H9 (cell line): ENCODE results near the gene TAS2R50. TPM values are rescaled to one million over a fixed set of nuclear protein-coding genes. Genes with fewer than 3 reads are reported as not detected.

Experiments
- DNase-seq: peaks from one replicate; pipeline ENCODE4 v3.0.0-alpha.2; 2017
- H2AFZ ChIP-seq: one replicate; pipeline ENCODE4 v1.6.1; 2013; ENCODE audit warnings: mild to moderate bottlenecking, low read length, control low read depth, moderate library complexity
- H2AK5ac ChIP-seq: 2 replicates; pipeline ENCODE4 v1.6.1; 2013; ENCODE audit warnings: low read length, control low read depth, mixed read lengths; ENCODE audit not compliant: insufficient read length
- H2BK120ac ChIP-seq: one replicate; pipeline ENCODE4 v1.6.1; 2013; ENCODE audit warnings: low read depth, mild to moderate bottlenecking, low read length, control low read depth, inconsistent platforms; ENCODE audit not compliant: poor library complexity, severe bottlenecking
- H2BK12ac ChIP-seq: 2 replicates; pipeline ENCODE4 v1.6.1; 2013; ENCODE audit warnings: low read length, control low read depth, mixed read lengths, low read depth; ENCODE audit not compliant: insufficient read length
- H2BK15ac ChIP-seq: 2 replicates; pipeline ENCODE4 v1.6.1; 2013; ENCODE audit warnings: low read depth, low read length, control low read depth
- H2BK20ac ChIP-seq: one replicate; pipeline ENCODE4 v1.6.1; 2013; ENCODE audit warnings: low read depth, mild to moderate bottlenecking, low read length, control low read depth, inconsistent platforms; ENCODE audit not compliant: poor library complexity, severe bottlenecking
- H2BK5ac ChIP-seq: 2 replicates; pipeline ENCODE4 v1.6.1; 2013; ENCODE audit warnings: low read length, control low read depth, mixed read lengths; ENCODE audit not compliant: insufficient read length
- H3K14ac ChIP-seq: 2 replicates; pipeline ENCODE4 v1.6.1; 2013; ENCODE audit warnings: low read length, control low read depth; ENCODE audit not compliant: insufficient read depth
- H3K18ac ChIP-seq: 2 replicates; pipeline ENCODE4 v1.6.1; 2013; ENCODE audit warnings: low read depth, mild to moderate bottlenecking, mixed read lengths, low read length, control low read depth; ENCODE audit not compliant: insufficient read length
- H3K23ac ChIP-seq: 2 replicates; pipeline ENCODE4 v1.6.1; 2013; ENCODE audit warnings: low read length, control low read depth, mixed read lengths, low read depth; ENCODE audit not compliant: insufficient read length
- H3K23me2 ChIP-seq: 2 replicates; pipeline ENCODE4 v1.6.1; 2013; ENCODE audit warnings: low read depth, mild to moderate bottlenecking, mixed read lengths, low read length, control low read depth; ENCODE audit not compliant: insufficient read length, poor library complexity, severe bottlenecking
- H3K27ac ChIP-seq: 2 replicates; pipeline ENCODE4 v1.5.1; 2013; ENCODE audit warnings: low read length, control low read depth, mixed read lengths, low read depth; ENCODE audit not compliant: insufficient read length
- H3K27me3 ChIP-seq: 2 replicates; pipeline ENCODE4 v1.6.1; 2013; ENCODE audit warnings: low read length, control low read depth, inconsistent platforms; ENCODE audit not compliant: insufficient read depth
- H3K4ac ChIP-seq: 2 replicates; pipeline ENCODE4 v1.6.1; 2013; ENCODE audit warnings: low read depth, mild to moderate bottlenecking, control low read depth, inconsistent platforms, low read length, moderate library complexity
- H3K4me1 ChIP-seq: 2 replicates; pipeline ENCODE4 v1.6.1; 2013; ENCODE audit warnings: low read length, control low read depth, inconsistent platforms; ENCODE audit not compliant: insufficient read depth
- H3K4me2 ChIP-seq: 2 replicates; pipeline ENCODE4 v1.6.1; 2013; ENCODE audit warnings: low read length, control low read depth, mixed read lengths; ENCODE audit not compliant: insufficient read length, insufficient read depth
- H3K56ac ChIP-seq: 2 replicates; pipeline ENCODE4 v1.6.1; 2013; ENCODE audit warnings: low read depth, mild to moderate bottlenecking, mixed read lengths, low read length, control low read depth; ENCODE audit not compliant: insufficient read length
- H3K79me1 ChIP-seq: 2 replicates; pipeline ENCODE4 v1.6.1; 2013; ENCODE audit warnings: low read depth, mild to moderate bottlenecking, moderate library complexity, low read length, control low read depth, inconsistent platforms; ENCODE audit not compliant: insufficient read depth, poor library complexity, severe bottlenecking
- H3K79me2 ChIP-seq: 2 replicates; pipeline ENCODE4 v1.6.1; 2013; ENCODE audit warnings: low read length, control low read depth, inconsistent platforms; ENCODE audit not compliant: insufficient read depth
- H3K9ac ChIP-seq: 2 replicates; pipeline ENCODE4 v1.6.1; 2013; ENCODE audit warnings: low read length, control low read depth, mixed read lengths; ENCODE audit not compliant: insufficient read length; ENCODE audit errors: extremely low read depth
- H3K9me3 ChIP-seq: one replicate; pipeline ENCODE4 v1.6.1; 2013; ENCODE audit warnings: low read depth, low read length, inconsistent platforms; ENCODE audit not compliant: control insufficient read depth
- H3T11ph ChIP-seq: one replicate; pipeline ENCODE4 v1.6.1; 2013; ENCODE audit warnings: mild to moderate bottlenecking, low read length, control low read depth, inconsistent platforms
- H4K20me1 ChIP-seq: one replicate; pipeline ENCODE4 v1.6.1; 2013; ENCODE audit not compliant: control insufficient read depth, insufficient read length, insufficient read depth
- H4K5ac ChIP-seq: 2 replicates; pipeline ENCODE4 v1.6.1; 2013; ENCODE audit warnings: low read depth, mild to moderate bottlenecking, mixed read lengths, low read length, control low read depth; ENCODE audit not compliant: insufficient read length
- H4K8ac ChIP-seq: replicated peaks from 2 replicates; pipeline ENCODE4 v1.6.1; 2013; ENCODE audit warnings: low read length, control low read depth, mixed read lengths, low read depth; ENCODE audit not compliant: insufficient read length
- H4K91ac ChIP-seq: 2 replicates; pipeline ENCODE4 v1.6.1; 2013; ENCODE audit warnings: low read depth, mild to moderate bottlenecking, moderate library complexity, mixed read lengths, low read length, control low read depth; ENCODE audit not compliant: insufficient read length
- H3K27ac Mint-ChIP-seq, 3 experiments: 2 replicates in 2 of 3; 3 replicates in 1 of 3; pipeline ENCODE4 v1.8.0; 2020 to 2021; ENCODE audit warnings: mixed read lengths in 3 of 3, mild to moderate bottlenecking in 1 of 3, moderate library complexity in 1 of 3
- H3K27me3 Mint-ChIP-seq: 2 replicates; pipeline ENCODE4 v1.8.0; 2021; ENCODE audit warnings: low read depth, mild to moderate bottlenecking, moderate library complexity, mixed read lengths
- H3K36me3 Mint-ChIP-seq, 3 experiments: 2 replicates in 2 of 3; 3 replicates in 1 of 3; pipeline ENCODE4 v1.8.0; 2020 to 2021; ENCODE audit warnings: low read depth in 3 of 3, mixed read lengths in 3 of 3; ENCODE audit not compliant: insufficient read depth in 1 of 3
- H3K4me1 Mint-ChIP-seq, 2 experiments: 2 replicates each; pipeline ENCODE4 v1.8.0; 2020; ENCODE audit warnings: mixed read lengths in 2 of 2
- H3K4me3 Mint-ChIP-seq, 2 experiments: 2 replicates in 1 of 2; 3 replicates in 1 of 2; pipeline ENCODE4 v1.8.0; 2020 to 2021; ENCODE audit warnings: mild to moderate bottlenecking in 2 of 2, mixed read lengths in 2 of 2, moderate library complexity in 1 of 2
- H3K9me3 Mint-ChIP-seq, 2 experiments: 2 replicates in 1 of 2; 3 replicates in 1 of 2; pipeline ENCODE4 v1.8.0; 2020; ENCODE audit warnings: mild to moderate bottlenecking in 2 of 2, mixed read lengths in 2 of 2, moderate library complexity in 1 of 2
- WGBS: extraction: QIAGEN DNeasy Blood & Tissue Kit; methylation state at CpG from one replicate; pipeline ENCODE4 v1.1.7; 2013; ENCODE audit warnings: missing lambda C conversion rate, low lambda C conversion rate, mixed read lengths; ENCODE audit not compliant: insufficient read length; ENCODE audit errors: extremely low coverage; 5-methylcytosine and 5-hydroxymethylcytosine counted together
- total RNA-seq: library from RNA; stranded (reverse); gene quantifications from 2 replicates; pipeline ENCODE4 v1.2.1, GENCODE V29; 2021
- TF ChIP-seq, protein P1 (sequence below): fragments of 200-600 bp; sonication (generic); conservative IDR thresholded peaks from 3 replicates; pipeline ENCODE4 v1.8.0; 2021; ENCODE audit warnings: antibody characterized with exemption, mild to moderate bottlenecking

Gene TAS2R50
- total RNA-seq, 1 experiment from 2014 or later = 0.77 TPM

DNA sequence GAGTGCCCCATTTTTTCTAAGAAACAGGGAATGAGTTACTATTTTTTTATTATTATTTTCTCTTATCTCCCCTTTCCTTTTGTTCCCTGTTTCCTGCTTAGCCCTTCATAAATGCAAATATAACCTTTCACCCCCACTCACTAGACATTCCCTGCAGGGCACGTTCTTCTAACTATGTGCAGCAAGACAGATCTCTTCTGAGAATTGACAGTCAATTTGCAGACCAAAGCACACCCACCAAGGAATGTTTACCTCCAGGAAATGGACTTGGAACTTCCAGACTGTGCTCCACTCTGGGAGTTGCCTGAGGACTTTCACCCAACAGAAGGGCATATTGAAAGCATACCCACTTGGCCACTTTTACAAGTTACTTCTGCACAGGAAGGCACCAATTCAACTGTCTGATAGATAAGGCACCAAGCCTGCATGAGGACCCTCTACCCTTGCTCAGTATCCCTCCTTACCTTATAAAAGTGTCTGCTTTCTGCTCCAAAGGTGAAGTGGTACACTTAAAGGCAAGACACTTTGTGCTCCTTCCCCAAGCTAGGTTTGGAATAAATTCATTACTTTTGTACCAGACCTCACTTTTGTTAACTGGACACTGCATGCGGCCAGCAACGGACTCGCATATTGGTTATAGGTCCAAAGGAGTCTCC is 29.2 kb upstream of the TAS2R50 start:
- WGBS = no CpG with 5 or more reads among the region's 4 CpGs
- H3K27me3 ChIP-seq = no peaks in the 10 kb centered on the region

More for the DNA sequence above, 29.2 kb upstream of the TAS2R50 start:
- no peaks in the 10 kb centered on the region for H3K9me3 ChIP-seq
- no peaks in the 10 kb centered on the region for H3K23me2 ChIP-seq
- no peak overlapping the region for H4K91ac ChIP-seq
- H3K4me2 ChIP-seq = no peak overlapping the region
- no peak overlapping the region for H3K14ac ChIP-seq
- no peak overlapping the region for H3K18ac ChIP-seq
- H2AK5ac ChIP-seq = no peak overlapping the region
- no peak overlapping the region for H2BK20ac ChIP-seq
- no peaks in the 10 kb centered on the region for H4K20me1 ChIP-seq
- TF ChIP-seq, protein P1, sequence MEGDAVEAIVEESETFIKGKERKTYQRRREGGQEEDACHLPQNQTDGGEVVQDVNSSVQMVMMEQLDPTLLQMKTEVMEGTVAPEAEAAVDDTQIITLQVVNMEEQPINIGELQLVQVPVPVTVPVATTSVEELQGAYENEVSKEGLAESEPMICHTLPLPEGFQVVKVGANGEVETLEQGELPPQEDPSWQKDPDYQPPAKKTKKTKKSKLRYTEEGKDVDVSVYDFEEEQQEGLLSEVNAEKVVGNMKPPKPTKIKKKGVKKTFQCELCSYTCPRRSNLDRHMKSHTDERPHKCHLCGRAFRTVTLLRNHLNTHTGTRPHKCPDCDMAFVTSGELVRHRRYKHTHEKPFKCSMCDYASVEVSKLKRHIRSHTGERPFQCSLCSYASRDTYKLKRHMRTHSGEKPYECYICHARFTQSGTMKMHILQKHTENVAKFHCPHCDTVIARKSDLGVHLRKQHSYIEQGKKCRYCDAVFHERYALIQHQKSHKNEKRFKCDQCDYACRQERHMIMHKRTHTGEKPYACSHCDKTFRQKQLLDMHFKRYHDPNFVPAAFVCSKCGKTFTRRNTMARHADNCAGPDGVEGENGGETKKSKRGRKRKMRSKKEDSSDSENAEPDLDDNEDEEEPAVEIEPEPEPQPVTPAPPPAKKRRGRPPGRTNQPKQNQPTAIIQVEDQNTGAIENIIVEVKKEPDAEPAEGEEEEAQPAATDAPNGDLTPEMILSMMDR = no peak
- no peak overlapping the region for H2BK12ac ChIP-seq
- H2AFZ ChIP-seq = no peak overlapping the region
- peak overlapping the region in 2 of 3 experiments; percentile 6 to 60; a peak in 1 of 7 replicates for H3K27ac Mint-ChIP-seq
- H3K4me1 Mint-ChIP-seq = 0 out of 4 replicates have a peak, but pooled peaks cover 0 to 2% of the 10 kb centered on the region in 2 experiments
- no peak overlapping the region for H3K4me3 Mint-ChIP-seq
- no peak overlapping the region for H3K56ac ChIP-seq
- no peak overlapping the region for H4K5ac ChIP-seq
- H3K27ac ChIP-seq = no peak overlapping the region
- H3K4me1 ChIP-seq = no peaks in the 10 kb centered on the region
- no peak overlapping the region for H3T11ph ChIP-seq
- H3K36me3 Mint-ChIP-seq = no peaks in the 10 kb centered on the region; a peak in 2 of 7 replicates
- no peaks in the 10 kb centered on the region for H3K79me1 ChIP-seq
- no peak overlapping the region for H3K9ac ChIP-seq
- no peak overlapping the region for H3K23ac ChIP-seq
- H2BK5ac ChIP-seq = no peak overlapping the region
- DNase-seq = no peak
- no peaks in the 10 kb centered on the region for H3K79me2 ChIP-seq
- no peak overlapping the region for H2BK120ac ChIP-seq
- H2BK15ac ChIP-seq = no peak overlapping the region
- no peak overlapping the region for H3K4ac ChIP-seq
- no peaks in the 10 kb centered on the region for H3K9me3 Mint-ChIP-seq
- no peak overlapping the region for H4K8ac ChIP-seq
- no peaks in the 10 kb centered on the region for H3K27me3 Mint-ChIP-seq
